ENCODE data around the gene NOTUM.

Gene NOTUM

DNA sequence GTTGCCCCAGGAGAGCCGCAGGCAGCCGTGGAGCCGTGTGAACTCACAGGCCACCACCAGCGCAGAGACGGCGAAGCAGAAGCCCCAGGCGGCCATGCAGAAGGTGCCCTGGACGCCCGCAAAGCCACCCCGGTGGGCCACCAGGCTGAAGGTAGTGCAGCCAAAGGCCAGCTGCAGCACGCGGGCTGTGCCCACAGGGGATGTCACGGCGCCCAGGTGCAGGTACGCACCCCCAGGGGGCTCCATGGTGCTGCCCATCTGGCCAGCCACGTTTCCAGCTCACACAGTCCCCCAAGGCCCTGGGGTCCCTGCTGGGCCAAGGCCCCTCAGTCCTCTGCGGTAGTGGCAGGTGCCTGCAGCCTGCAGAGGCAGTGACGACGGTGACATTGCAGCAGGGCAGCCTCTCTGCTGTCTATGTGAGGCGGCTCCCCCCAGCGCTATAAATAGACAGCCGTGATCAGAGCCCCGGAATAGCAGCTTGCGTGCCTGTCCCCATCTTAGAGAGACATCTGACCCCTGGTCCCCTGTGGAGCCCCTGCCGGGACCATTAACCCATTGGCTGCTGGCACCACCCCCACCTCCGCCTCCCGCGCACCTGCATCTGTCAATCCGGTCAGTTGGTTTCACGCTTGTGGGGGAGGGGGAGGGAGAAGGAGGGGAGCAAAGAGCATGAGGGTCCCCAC is 19.4 kb downstream of the NOTUM start:
- no peak for TF ChIP-seq EGR1 (IDR thresholded peaks at IDR 0.05)
- no peak for TF ChIP-seq CEBPB (IDR thresholded peaks at IDR 0.05)
- no peak for TF ChIP-seq TAF1 (IDR thresholded peaks at IDR 0.05; ENCODE audit: low read depth)
- TF ChIP-seq FOXM1 (IDR thresholded peaks at IDR 0.05; ENCODE audit: borderline replicate concordance, low read depth): no peak
- TF ChIP-seq, protein P1, sequence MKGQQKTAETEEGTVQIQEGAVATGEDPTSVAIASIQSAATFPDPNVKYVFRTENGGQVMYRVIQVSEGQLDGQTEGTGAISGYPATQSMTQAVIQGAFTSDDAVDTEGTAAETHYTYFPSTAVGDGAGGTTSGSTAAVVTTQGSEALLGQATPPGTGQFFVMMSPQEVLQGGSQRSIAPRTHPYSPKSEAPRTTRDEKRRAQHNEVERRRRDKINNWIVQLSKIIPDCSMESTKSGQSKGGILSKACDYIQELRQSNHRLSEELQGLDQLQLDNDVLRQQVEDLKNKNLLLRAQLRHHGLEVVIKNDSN (IDR thresholded peaks at IDR 0.05): no peak
- TF ChIP-seq YY1 (IDR thresholded peaks at IDR 0.05; ENCODE audit: low read depth): no peak
- no peak for TF ChIP-seq ZBTB7A (IDR thresholded peaks at IDR 0.05; ENCODE audit: low read depth)
- TF ChIP-seq EP300 (IDR thresholded peaks at IDR 0.05; ENCODE audit: borderline replicate concordance): no peak
- TF ChIP-seq, protein P2, sequence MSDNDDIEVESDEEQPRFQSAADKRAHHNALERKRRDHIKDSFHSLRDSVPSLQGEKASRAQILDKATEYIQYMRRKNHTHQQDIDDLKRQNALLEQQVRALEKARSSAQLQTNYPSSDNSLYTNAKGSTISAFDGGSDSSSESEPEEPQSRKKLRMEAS (IDR thresholded peaks at IDR 0.05): no peak
- TF ChIP-seq CREB1 (IDR thresholded peaks at IDR 0.05; ENCODE audit: low read depth): no peak
- no peak for TF ChIP-seq TCF12 (IDR thresholded peaks at IDR 0.05; ENCODE audit: low read depth)
- TF ChIP-seq NFIC (IDR thresholded peaks at IDR 0.05): no peak
- TF ChIP-seq TEAD4 (IDR thresholded peaks at IDR 0.05): no peak
- no peak for TF ChIP-seq RAD21 (IDR thresholded peaks at IDR 0.05; ENCODE audit: low read depth)
- TF ChIP-seq, protein P3, sequence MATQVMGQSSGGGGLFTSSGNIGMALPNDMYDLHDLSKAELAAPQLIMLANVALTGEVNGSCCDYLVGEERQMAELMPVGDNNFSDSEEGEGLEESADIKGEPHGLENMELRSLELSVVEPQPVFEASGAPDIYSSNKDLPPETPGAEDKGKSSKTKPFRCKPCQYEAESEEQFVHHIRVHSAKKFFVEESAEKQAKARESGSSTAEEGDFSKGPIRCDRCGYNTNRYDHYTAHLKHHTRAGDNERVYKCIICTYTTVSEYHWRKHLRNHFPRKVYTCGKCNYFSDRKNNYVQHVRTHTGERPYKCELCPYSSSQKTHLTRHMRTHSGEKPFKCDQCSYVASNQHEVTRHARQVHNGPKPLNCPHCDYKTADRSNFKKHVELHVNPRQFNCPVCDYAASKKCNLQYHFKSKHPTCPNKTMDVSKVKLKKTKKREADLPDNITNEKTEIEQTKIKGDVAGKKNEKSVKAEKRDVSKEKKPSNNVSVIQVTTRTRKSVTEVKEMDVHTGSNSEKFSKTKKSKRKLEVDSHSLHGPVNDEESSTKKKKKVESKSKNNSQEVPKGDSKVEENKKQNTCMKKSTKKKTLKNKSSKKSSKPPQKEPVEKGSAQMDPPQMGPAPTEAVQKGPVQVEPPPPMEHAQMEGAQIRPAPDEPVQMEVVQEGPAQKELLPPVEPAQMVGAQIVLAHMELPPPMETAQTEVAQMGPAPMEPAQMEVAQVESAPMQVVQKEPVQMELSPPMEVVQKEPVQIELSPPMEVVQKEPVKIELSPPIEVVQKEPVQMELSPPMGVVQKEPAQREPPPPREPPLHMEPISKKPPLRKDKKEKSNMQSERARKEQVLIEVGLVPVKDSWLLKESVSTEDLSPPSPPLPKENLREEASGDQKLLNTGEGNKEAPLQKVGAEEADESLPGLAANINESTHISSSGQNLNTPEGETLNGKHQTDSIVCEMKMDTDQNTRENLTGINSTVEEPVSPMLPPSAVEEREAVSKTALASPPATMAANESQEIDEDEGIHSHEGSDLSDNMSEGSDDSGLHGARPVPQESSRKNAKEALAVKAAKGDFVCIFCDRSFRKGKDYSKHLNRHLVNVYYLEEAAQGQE (IDR thresholded peaks at IDR 0.05; ENCODE audit: low read depth): no peak

DNA sequence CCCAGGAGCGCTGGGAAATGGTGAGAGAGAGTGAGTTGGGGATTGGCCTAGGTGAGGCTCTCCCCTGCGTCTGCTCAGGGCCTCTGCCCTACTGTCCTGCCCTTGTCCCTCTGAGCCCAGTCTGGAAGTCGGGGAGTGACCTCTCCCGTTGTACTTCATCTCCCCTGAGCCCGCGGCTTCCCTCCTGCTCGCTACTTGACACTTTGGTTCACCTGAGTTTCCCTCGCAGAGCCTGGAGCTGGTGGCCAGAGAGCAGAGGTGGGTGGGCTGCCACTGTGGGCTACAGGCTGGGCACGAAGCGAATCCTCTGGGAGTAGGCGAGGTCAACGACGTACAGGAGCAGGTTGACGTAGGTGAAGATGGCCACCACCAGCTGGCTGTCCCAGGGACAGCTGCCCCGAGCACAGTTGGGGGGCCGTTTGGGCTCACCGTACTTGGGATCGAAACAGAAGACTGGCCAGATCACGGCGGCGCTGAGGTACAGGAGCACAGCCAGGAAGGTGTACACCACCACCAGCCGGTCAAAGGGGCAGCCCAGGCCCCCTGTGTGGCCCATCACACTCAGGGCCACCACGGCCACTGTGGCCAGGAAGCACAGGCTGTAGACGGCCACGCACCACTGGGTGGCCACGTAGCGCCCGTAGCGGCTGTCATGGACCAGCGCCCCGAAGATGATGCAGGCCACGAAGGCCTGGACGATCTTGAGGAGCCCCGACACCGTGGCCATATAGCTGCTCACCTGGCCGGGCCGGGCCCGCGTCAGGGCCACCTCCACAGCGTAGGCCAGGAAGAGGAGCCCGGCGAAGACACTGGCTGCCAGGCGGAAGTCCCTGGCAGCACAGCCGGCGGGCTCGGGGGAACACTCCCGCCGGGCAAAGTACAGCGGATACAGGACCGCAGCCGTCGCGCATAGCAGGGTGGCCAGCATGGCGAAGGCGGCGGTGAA is 20.2 kb downstream of the NOTUM start:
- TF ChIP-seq TCF12 (IDR thresholded peaks at IDR 0.05; ENCODE audit: low read depth) (no peak), EP300 (IDR thresholded peaks at IDR 0.05; ENCODE audit: borderline replicate concordance) (no peak), RAD21 (IDR thresholded peaks at IDR 0.05; ENCODE audit: low read depth) (no peak), EGR1 (IDR thresholded peaks at IDR 0.05) (no peak), TEAD4 (IDR thresholded peaks at IDR 0.05) (no peak), NFIC (IDR thresholded peaks at IDR 0.05) (no peak), FOXM1 (IDR thresholded peaks at IDR 0.05; ENCODE audit: borderline replicate concordance, low read depth) (no peak), YY1 (IDR thresholded peaks at IDR 0.05; ENCODE audit: low read depth) (no peak), CREB1 (IDR thresholded peaks at IDR 0.05; ENCODE audit: low read depth) (no peak), ZBTB7A (IDR thresholded peaks at IDR 0.05; ENCODE audit: low read depth) (no peak), CEBPB (IDR thresholded peaks at IDR 0.05) (no peak), TAF1 (IDR thresholded peaks at IDR 0.05; ENCODE audit: low read depth) (no peak)
- TF ChIP-seq, protein P1 (IDR thresholded peaks at IDR 0.05): no peak
- TF ChIP-seq, protein P2 (IDR thresholded peaks at IDR 0.05): no peak
- TF ChIP-seq, protein P3 (IDR thresholded peaks at IDR 0.05; ENCODE audit: low read depth): no peak

DNA sequence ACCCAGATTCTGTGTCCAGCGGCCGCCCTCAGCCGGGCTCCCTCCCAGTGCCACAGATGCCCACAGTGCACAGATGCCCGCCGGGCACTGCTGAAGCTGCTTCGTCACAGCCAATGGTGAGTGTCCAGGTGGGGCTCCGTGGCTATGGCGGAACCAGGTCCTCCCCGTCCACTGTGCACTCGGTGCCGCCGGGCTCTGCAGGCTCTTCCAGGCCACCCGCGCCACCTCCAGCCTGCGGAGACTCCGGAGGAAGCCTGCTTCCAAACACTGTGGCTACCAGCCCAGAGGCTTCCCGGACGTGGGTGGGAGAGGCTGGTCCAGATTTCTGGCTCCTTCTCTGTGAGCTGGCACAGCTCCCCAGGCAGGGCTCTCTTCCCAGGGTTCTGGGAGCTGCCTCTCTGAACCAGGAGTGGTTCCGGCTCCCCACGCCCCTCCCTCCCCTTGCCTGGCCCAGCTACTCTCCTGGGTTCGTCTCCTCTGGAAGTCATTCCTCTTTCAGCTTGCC is 21.1 kb downstream of the NOTUM start:
- TF ChIP-seq CREB1 (IDR thresholded peaks at IDR 0.05; ENCODE audit: low read depth): no peak
- TF ChIP-seq, protein P3 (IDR thresholded peaks at IDR 0.05; ENCODE audit: low read depth): no peak
- TF ChIP-seq, protein P1 (IDR thresholded peaks at IDR 0.05): no peak
- no peak for TF ChIP-seq TEAD4 (IDR thresholded peaks at IDR 0.05)
- no peak for TF ChIP-seq TCF12 (IDR thresholded peaks at IDR 0.05; ENCODE audit: low read depth)
- TF ChIP-seq CEBPB (IDR thresholded peaks at IDR 0.05): no peak
- TF ChIP-seq NFIC (IDR thresholded peaks at IDR 0.05): no peak
- TF ChIP-seq FOXM1 (IDR thresholded peaks at IDR 0.05; ENCODE audit: borderline replicate concordance, low read depth): no peak
- no peak for TF ChIP-seq EP300 (IDR thresholded peaks at IDR 0.05; ENCODE audit: borderline replicate concordance)
